HUES6 (cell line): ENCODE data around the gene HELLS.

Source experiments
- H3K27ac ChIP-seq: 2 replicates; pipeline ENCODE4 v1.7.0; 2013; ENCODE audit warnings: low read depth, mild to moderate bottlenecking, low read length, inconsistent platforms
- H3K27me3 ChIP-seq: 2 replicates; pipeline ENCODE4 v1.6.1; 2013; ENCODE audit warnings: low read length; ENCODE audit not compliant: control insufficient read depth, insufficient read depth
- H3K36me3 ChIP-seq: 2 replicates; pipeline ENCODE4 v1.6.1; 2013; ENCODE audit warnings: low read length; ENCODE audit not compliant: control insufficient read depth, insufficient read depth
- H3K4me1 ChIP-seq: 2 replicates; pipeline ENCODE4 v1.6.1; 2013; ENCODE audit warnings: low read length; ENCODE audit not compliant: control insufficient read depth, insufficient read depth
- H3K4me3 ChIP-seq: 2 replicates; pipeline ENCODE4 v1.5.1; 2013; ENCODE audit warnings: low read depth, low read length
- H3K9ac ChIP-seq: one replicate; pipeline ENCODE4 v1.6.1; 2013; ENCODE audit warnings: mild to moderate bottlenecking, low read length
- H3K9me3 ChIP-seq: 2 replicates; pipeline ENCODE4 v1.6.1; 2013; ENCODE audit warnings: low read depth, low read length; ENCODE audit not compliant: control insufficient read depth, insufficient read depth

The HELLS gene

DNA sequence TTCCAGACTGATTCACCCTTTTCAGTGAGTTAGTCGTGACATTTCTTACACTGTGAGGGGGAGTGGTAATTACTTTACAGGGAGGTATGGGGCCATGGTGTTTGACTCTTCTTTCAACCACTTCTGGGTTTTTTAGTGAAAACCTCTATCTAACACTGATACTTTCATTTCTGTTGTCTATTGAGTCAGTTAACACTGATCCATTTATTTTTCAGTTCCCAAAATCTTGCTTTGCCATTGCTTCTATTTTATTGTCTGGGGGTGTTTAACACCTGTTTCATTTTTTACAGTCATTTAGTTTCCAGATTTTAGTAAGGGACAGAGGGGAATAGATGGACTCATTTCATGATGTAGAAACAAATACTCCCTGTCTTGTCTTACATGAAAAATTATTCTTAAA, 61.5 kb downstream of the HELLS start:
- peaks cover 98% of the 10 kb centered on the region for H3K36me3 ChIP-seq
- no peak overlapping the region for H3K27ac ChIP-seq
- no peak overlapping the region for H3K9ac ChIP-seq
- no peaks in the 10 kb centered on the region for H3K9me3 ChIP-seq
- H3K4me1 ChIP-seq: no peaks in the 10 kb centered on the region
- H3K27me3 ChIP-seq: no peaks in the 10 kb centered on the region
- H3K4me3 ChIP-seq: no peak overlapping the region

DNA sequence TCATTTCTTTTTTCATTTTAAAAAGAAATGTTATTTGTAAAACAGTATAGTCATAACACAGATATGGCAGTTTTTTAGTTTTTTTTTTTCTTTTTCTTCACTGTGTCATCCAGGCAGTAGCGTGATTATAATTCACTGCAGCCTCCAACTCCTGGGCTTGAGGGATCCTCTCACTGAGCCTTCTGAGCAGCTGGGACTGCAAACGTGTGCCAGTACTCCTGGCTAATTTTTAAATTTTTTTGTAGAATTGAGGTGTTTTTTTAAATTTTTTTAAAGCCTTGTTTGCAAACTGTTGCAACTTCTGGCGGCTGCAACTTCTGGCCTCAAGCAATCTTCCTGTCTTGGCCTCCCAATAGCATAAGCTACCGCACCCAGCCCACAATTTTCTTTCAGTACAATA, 63.0 kb downstream of the HELLS start:
- H3K4me1 ChIP-seq: no peaks in the 10 kb centered on the region
- H3K9ac ChIP-seq: no peak overlapping the region
- H3K27me3 ChIP-seq: no peaks in the 10 kb centered on the region
- no peak overlapping the region for H3K27ac ChIP-seq
- H3K4me3 ChIP-seq: no peak overlapping the region
- no peaks in the 10 kb centered on the region for H3K9me3 ChIP-seq
- H3K36me3 ChIP-seq: peaks cover 94% of the 10 kb centered on the region

DNA sequence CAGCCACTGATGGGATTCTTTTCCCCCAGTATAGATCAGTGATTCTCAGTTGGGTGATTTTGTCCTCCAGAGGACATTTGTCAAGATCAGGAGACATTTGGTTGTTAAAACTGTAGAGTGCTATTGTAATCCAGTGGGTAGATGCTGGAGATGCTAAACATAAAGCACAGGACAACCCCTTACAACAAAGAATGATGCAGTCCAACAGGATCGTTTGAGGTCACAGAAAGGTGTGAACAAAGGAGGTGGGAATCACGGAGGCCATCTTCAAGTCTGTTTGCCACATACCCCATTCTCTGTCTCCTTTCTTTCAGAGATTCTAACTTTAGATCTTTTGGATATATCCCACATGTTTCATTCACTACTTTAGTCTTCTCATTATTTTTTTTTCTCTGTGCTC, 69.0 kb downstream of the HELLS start:
- no peak overlapping the region for H3K4me3 ChIP-seq

DNA sequence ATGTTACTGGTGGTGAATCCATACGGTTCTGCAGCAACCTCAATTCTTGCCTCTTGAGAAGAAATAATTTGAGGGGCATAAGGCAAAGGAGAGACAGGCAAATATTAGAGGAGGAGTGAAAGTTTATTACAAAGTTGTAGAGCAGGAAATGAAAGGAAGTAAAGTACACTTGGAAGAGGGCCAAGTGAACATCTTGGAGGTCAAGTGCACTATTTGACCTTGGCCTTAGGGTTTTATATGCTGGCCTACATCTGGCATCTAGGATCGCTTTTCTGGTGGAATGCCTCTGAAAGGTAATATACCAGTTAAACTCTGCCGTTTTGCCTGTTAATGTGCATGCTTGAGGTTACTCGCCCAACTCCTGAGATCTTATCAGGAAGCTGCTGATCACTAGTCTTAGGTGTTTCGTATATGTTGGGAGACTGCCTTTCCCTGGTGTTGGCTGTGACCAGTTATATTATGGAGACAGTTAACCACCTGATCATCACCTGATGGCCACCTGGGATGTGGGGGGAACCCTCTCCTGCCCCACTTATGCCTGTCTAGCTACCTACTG, 71.9 kb downstream of the HELLS start:
- Histone ChIP-seq H3K9me3 (no peaks in the 10 kb centered on the region), H3K9ac (no peak overlapping the region), H3K36me3 (peaks cover 10% of the 10 kb centered on the region), H3K27me3 (no peaks in the 10 kb centered on the region), H3K27ac (no peak overlapping the region), H3K4me1 (peaks cover 4% of the 10 kb centered on the region), H3K4me3 (no peak overlapping the region)

More for the DNA sequence above, 69.0 kb downstream of the HELLS start:
- Histone ChIP-seq H3K27ac (no peak overlapping the region), H3K9me3 (no peaks in the 10 kb centered on the region), H3K36me3 (peaks cover 38% of the 10 kb centered on the region), H3K27me3 (no peaks in the 10 kb centered on the region), H3K4me1 (no peaks in the 10 kb centered on the region; the same call in 1 of the 2 replicates), H3K9ac (no peak overlapping the region)

DNA sequence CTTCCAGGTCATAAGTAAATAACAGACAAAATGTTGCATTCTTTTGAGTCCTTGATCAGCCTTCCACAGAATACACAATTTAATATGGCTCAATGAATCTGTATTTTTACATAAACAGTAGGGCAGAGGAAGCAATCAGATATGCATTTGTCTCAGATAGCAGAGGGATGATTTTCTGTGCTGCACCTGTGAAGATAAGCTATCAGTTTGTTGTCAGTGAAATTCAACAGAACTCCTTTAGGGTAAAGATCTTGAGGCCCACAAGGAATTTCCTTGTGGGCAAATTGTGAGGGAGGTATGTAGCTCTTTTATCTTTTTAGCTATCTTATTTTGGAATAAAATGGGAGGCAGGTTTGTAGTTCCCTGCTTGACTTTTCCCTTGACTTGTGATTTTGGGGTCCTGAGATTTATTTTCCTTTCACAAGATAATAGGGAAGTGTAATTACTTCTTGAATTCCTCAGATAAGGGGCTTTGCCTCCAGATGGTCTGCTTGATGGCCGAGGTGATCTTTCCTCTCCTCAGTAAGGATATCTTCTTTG, 77.1 kb downstream of the HELLS start:
- H3K27ac ChIP-seq: peak overlapping the region; percentile 93
- no peaks in the 10 kb centered on the region for H3K27me3 ChIP-seq
- H3K4me3 ChIP-seq: no peak overlapping the region
- peaks cover 24% of the 10 kb centered on the region for H3K4me1 ChIP-seq
- no peaks in the 10 kb centered on the region for H3K36me3 ChIP-seq
- H3K9me3 ChIP-seq: peaks cover 11% of the 10 kb centered on the region
- H3K9ac ChIP-seq: peak overlapping the region; percentile 59

DNA sequence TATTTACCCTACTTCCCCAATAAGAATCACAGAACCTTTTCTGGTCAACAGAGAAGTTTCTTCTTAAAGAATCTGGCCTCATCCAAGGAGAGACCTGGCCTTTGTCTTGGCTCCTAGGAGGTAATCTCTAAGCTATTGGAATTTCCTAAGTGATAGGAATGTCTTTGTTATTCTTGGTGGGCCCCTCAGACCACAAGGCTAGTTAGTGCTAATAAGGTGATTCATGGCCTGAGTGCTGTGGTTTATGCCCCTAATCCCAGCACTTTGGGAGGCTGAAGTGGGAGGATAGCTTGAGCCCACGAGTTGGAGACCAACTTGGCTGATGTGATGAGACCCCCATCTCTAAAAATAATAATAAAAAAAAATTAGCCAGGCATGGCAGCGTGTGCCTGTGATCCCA, 78.0 kb downstream of the HELLS start:
- Histone ChIP-seq H3K9ac (peak overlapping the region; percentile 59), H3K27me3 (no peaks in the 10 kb centered on the region), H3K9me3 (peaks cover 11% of the 10 kb centered on the region), H3K4me3 (no peak overlapping the region), H3K36me3 (no peaks in the 10 kb centered on the region), H3K4me1 (peaks cover 27% of the 10 kb centered on the region), H3K27ac (peak overlapping the region; percentile 93)

DNA sequence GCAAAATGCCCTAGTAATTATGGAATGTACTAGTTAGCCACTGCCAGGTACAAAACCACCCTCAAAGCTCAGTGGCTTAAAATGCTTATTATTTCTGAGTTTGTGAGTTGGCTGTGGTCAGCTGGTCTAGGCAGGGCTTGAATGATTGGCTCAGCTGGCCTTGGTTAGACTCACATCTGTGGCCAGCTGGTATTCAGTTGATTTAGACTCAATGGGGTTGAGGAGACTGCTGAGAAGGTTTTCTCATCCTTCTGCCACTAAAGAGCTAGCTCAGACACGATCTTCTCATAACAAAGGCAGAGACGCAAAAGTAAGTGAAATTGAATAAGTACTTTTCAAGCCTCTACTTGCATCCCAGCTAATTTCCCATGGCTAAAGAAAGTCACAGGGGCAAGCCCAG, 80.9 kb downstream of the HELLS start:
- H3K27me3 ChIP-seq: no peaks in the 10 kb centered on the region
- no peaks in the 10 kb centered on the region for H3K36me3 ChIP-seq
- H3K4me3 ChIP-seq: no peak overlapping the region
- H3K9me3 ChIP-seq: peaks cover 11% of the 10 kb centered on the region
- no peak overlapping the region for H3K27ac ChIP-seq
- H3K9ac ChIP-seq: no peak overlapping the region
- peaks cover 27% of the 10 kb centered on the region for H3K4me1 ChIP-seq

DNA sequence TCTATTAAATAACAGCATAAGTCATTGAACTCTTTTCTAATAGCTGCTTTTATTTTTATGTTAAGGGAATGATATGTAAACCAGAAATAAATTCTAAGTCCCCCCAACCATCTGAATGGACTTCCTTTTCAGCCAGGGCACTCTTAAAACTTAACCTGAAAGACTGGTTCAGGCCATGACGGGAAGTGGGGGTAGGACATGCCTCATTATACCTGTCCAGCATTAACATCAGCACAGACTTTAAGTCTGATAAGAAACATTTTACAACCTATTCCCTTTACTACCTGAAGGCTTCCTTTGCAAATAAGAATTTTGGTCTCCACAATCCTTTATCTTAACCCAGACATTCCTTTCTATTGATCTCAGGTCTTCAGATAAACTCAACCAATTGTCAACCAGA, 81.9 kb downstream of the HELLS start:
- Histone ChIP-seq H3K27me3 (no peaks in the 10 kb centered on the region), H3K9ac (no peak overlapping the region), H3K4me1 (peaks cover 22% of the 10 kb centered on the region), H3K4me3 (no peak overlapping the region), H3K9me3 (peaks cover 16% of the 10 kb centered on the region), H3K27ac (no peak overlapping the region), H3K36me3 (no peaks in the 10 kb centered on the region)

DNA sequence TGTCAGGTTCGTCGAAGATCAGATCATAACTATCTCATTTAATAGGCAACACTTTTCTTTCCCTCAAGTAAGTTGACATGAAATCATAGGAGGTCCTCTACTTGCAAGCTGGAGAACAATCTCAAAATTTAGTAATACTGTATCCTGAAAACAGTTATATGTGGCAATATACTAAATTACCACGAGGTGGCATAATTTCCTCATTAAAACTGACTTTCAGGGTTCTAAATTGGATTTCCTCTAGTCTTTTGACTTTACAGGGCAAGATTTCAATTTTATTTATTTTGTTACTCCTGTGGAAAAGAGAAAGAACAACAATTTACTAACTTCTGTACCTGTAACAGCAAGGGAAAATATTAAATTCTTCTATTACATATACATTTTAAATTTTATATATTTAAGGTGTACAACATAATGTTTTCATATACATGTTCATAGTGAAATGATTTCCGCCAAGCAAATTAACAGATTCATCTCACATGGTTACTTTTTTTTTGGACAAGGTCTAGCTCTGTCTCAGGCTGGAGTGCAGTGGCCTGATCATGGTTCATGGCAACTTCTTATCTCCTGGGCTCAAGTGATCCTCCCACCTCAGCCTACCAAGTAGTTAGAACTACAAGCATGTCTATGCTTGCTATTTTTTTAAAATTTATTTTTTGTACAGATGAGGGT, 84.6 kb downstream of the HELLS start:
- Histone ChIP-seq H3K9ac (no peak overlapping the region), H3K27ac (no peak overlapping the region), H3K27me3 (no peaks in the 10 kb centered on the region), H3K36me3 (no peaks in the 10 kb centered on the region), H3K4me3 (no peak overlapping the region), H3K4me1 (peaks cover 13% of the 10 kb centered on the region), H3K9me3 (peaks cover 20% of the 10 kb centered on the region)

DNA sequence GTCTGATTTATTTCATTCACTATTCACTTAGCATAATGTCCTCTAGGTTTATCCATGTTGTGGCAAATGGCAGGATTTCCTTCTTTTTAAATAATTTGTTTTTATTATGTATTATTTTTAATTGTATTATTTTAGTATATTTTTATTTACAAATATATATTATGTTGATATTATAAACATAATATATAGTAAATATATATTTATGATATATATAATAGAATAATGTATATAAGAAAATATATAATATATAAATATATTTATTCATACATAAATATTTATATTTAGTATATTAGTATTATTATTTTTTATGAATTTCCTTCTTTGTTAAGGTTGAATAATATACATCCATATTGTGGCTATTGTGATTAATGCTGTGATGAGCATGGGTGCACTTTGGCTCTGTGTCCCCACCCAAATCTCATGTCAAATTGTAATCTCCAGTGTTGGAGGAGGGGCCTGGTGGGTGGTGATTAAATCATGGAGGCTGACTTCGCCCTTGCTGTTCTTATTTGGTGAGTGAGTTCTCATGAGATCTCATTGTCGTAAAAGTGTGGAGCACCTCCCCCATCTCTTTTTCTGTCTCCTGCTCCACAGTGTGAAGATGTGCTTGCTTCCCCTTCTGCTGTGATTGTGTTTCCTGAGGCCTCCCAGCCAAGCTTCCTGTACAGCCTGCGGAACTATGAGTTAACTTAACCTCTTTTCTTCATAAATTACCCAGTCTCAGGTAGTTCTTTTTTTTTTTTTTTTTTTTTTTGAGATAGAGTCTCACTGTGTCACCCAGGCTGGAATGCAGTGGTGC, 85.7 kb downstream of the HELLS start:
- H3K27ac ChIP-seq: no peak overlapping the region
- peaks cover 20% of the 10 kb centered on the region for H3K9me3 ChIP-seq
- no peaks in the 10 kb centered on the region for H3K27me3 ChIP-seq
- no peaks in the 10 kb centered on the region for H3K36me3 ChIP-seq
- H3K4me3 ChIP-seq: no peak overlapping the region
- peaks cover 13% of the 10 kb centered on the region for H3K4me1 ChIP-seq
- H3K9ac ChIP-seq: no peak overlapping the region

DNA sequence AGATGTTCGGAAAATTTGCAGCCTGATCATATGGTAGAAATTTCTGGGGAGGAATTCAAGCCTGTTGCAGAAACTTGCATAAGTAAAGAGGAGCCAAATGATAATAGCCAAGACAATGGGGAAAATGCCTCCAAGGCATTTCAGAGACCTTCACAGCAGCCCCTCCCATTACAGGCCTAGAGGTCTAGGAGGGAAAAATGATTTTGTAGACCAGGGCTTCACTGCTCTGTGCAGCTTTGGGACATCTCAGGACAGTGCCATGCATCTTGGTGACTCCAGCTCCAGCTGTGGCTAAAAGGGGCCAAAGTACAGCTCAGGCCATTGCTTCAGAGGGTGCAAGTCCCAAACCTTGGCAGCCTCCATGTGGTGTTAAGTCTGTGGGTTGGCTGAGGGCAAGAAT, 87.4 kb downstream of the HELLS start:
- H3K27me3 ChIP-seq: no peaks in the 10 kb centered on the region
- no peak overlapping the region for H3K9ac ChIP-seq
- no peaks in the 10 kb centered on the region for H3K36me3 ChIP-seq
- H3K27ac ChIP-seq: no peak overlapping the region
- H3K4me1 ChIP-seq: peaks cover under 1% of the 10 kb centered on the region; the same call in 1 of the 2 replicates
- no peak overlapping the region for H3K4me3 ChIP-seq
- H3K9me3 ChIP-seq: peaks cover 22% of the 10 kb centered on the region
